H9 (cell line): ENCODE data around the gene RPIA. TPM values are rescaled to one million over a fixed set of nuclear protein-coding genes. Genes with fewer than 3 reads are reported as not detected.
A peak's percentile ranks its signal among the peaks of the same experiment; 100 is the strongest.

ENCODE experiments used
- DNase-seq: peaks from one replicate; pipeline ENCODE4 v3.0.0-alpha.2; 2017
- H2AFZ ChIP-seq: one replicate; pipeline ENCODE4 v1.6.1; 2013; ENCODE audit warnings: mild to moderate bottlenecking, low read length, control low read depth, moderate library complexity
- H2AK5ac ChIP-seq: 2 replicates; pipeline ENCODE4 v1.6.1; 2013; ENCODE audit warnings: low read length, control low read depth, mixed read lengths; ENCODE audit not compliant: insufficient read length
- H2BK120ac ChIP-seq: one replicate; pipeline ENCODE4 v1.6.1; 2013; ENCODE audit warnings: low read depth, mild to moderate bottlenecking, low read length, control low read depth, inconsistent platforms; ENCODE audit not compliant: poor library complexity, severe bottlenecking
- H2BK12ac ChIP-seq: 2 replicates; pipeline ENCODE4 v1.6.1; 2013; ENCODE audit warnings: low read length, control low read depth, mixed read lengths, low read depth; ENCODE audit not compliant: insufficient read length
- H2BK15ac ChIP-seq: 2 replicates; pipeline ENCODE4 v1.6.1; 2013; ENCODE audit warnings: low read depth, low read length, control low read depth
- H2BK20ac ChIP-seq: one replicate; pipeline ENCODE4 v1.6.1; 2013; ENCODE audit warnings: low read depth, mild to moderate bottlenecking, low read length, control low read depth, inconsistent platforms; ENCODE audit not compliant: poor library complexity, severe bottlenecking
- H2BK5ac ChIP-seq: 2 replicates; pipeline ENCODE4 v1.6.1; 2013; ENCODE audit warnings: low read length, control low read depth, mixed read lengths; ENCODE audit not compliant: insufficient read length
- H3K14ac ChIP-seq: 2 replicates; pipeline ENCODE4 v1.6.1; 2013; ENCODE audit warnings: low read length, control low read depth; ENCODE audit not compliant: insufficient read depth
- H3K18ac ChIP-seq: 2 replicates; pipeline ENCODE4 v1.6.1; 2013; ENCODE audit warnings: low read depth, mild to moderate bottlenecking, mixed read lengths, low read length, control low read depth; ENCODE audit not compliant: insufficient read length
- H3K23ac ChIP-seq: 2 replicates; pipeline ENCODE4 v1.6.1; 2013; ENCODE audit warnings: low read length, control low read depth, mixed read lengths, low read depth; ENCODE audit not compliant: insufficient read length
- H3K23me2 ChIP-seq: 2 replicates; pipeline ENCODE4 v1.6.1; 2013; ENCODE audit warnings: low read depth, mild to moderate bottlenecking, mixed read lengths, low read length, control low read depth; ENCODE audit not compliant: insufficient read length, poor library complexity, severe bottlenecking
- H3K27ac ChIP-seq: 2 replicates; pipeline ENCODE4 v1.5.1; 2013; ENCODE audit warnings: low read length, control low read depth, mixed read lengths, low read depth; ENCODE audit not compliant: insufficient read length
- H3K27me3 ChIP-seq: 2 replicates; pipeline ENCODE4 v1.6.1; 2013; ENCODE audit warnings: low read length, control low read depth, inconsistent platforms; ENCODE audit not compliant: insufficient read depth
- H3K4ac ChIP-seq: 2 replicates; pipeline ENCODE4 v1.6.1; 2013; ENCODE audit warnings: low read depth, mild to moderate bottlenecking, control low read depth, inconsistent platforms, low read length, moderate library complexity
- H3K4me1 ChIP-seq: 2 replicates; pipeline ENCODE4 v1.6.1; 2013; ENCODE audit warnings: low read length, control low read depth, inconsistent platforms; ENCODE audit not compliant: insufficient read depth
- H3K4me2 ChIP-seq: 2 replicates; pipeline ENCODE4 v1.6.1; 2013; ENCODE audit warnings: low read length, control low read depth, mixed read lengths; ENCODE audit not compliant: insufficient read length, insufficient read depth
- H3K56ac ChIP-seq: 2 replicates; pipeline ENCODE4 v1.6.1; 2013; ENCODE audit warnings: low read depth, mild to moderate bottlenecking, mixed read lengths, low read length, control low read depth; ENCODE audit not compliant: insufficient read length
- H3K79me1 ChIP-seq: 2 replicates; pipeline ENCODE4 v1.6.1; 2013; ENCODE audit warnings: low read depth, mild to moderate bottlenecking, moderate library complexity, low read length, control low read depth, inconsistent platforms; ENCODE audit not compliant: insufficient read depth, poor library complexity, severe bottlenecking
- H3K79me2 ChIP-seq: 2 replicates; pipeline ENCODE4 v1.6.1; 2013; ENCODE audit warnings: low read length, control low read depth, inconsistent platforms; ENCODE audit not compliant: insufficient read depth
- H3K9ac ChIP-seq: 2 replicates; pipeline ENCODE4 v1.6.1; 2013; ENCODE audit warnings: low read length, control low read depth, mixed read lengths; ENCODE audit not compliant: insufficient read length; ENCODE audit errors: extremely low read depth
- H3K9me3 ChIP-seq: one replicate; pipeline ENCODE4 v1.6.1; 2013; ENCODE audit warnings: low read depth, low read length, inconsistent platforms; ENCODE audit not compliant: control insufficient read depth
- H3T11ph ChIP-seq: one replicate; pipeline ENCODE4 v1.6.1; 2013; ENCODE audit warnings: mild to moderate bottlenecking, low read length, control low read depth, inconsistent platforms
- H4K20me1 ChIP-seq: one replicate; pipeline ENCODE4 v1.6.1; 2013; ENCODE audit not compliant: control insufficient read depth, insufficient read length, insufficient read depth
- H4K5ac ChIP-seq: 2 replicates; pipeline ENCODE4 v1.6.1; 2013; ENCODE audit warnings: low read depth, mild to moderate bottlenecking, mixed read lengths, low read length, control low read depth; ENCODE audit not compliant: insufficient read length
- H4K8ac ChIP-seq: replicated peaks from 2 replicates; pipeline ENCODE4 v1.6.1; 2013; ENCODE audit warnings: low read length, control low read depth, mixed read lengths, low read depth; ENCODE audit not compliant: insufficient read length
- H4K91ac ChIP-seq: 2 replicates; pipeline ENCODE4 v1.6.1; 2013; ENCODE audit warnings: low read depth, mild to moderate bottlenecking, moderate library complexity, mixed read lengths, low read length, control low read depth; ENCODE audit not compliant: insufficient read length
- H3K27ac Mint-ChIP-seq, 3 experiments: 2 replicates in 2 of 3; 3 replicates in 1 of 3; pipeline ENCODE4 v1.8.0; 2020 to 2021; ENCODE audit warnings: mixed read lengths in 3 of 3, mild to moderate bottlenecking in 1 of 3, moderate library complexity in 1 of 3
- H3K27me3 Mint-ChIP-seq: 2 replicates; pipeline ENCODE4 v1.8.0; 2021; ENCODE audit warnings: low read depth, mild to moderate bottlenecking, moderate library complexity, mixed read lengths
- H3K36me3 Mint-ChIP-seq, 3 experiments: 2 replicates in 2 of 3; 3 replicates in 1 of 3; pipeline ENCODE4 v1.8.0; 2020 to 2021; ENCODE audit warnings: low read depth in 3 of 3, mixed read lengths in 3 of 3; ENCODE audit not compliant: insufficient read depth in 1 of 3
- H3K4me1 Mint-ChIP-seq, 2 experiments: 2 replicates each; pipeline ENCODE4 v1.8.0; 2020; ENCODE audit warnings: mixed read lengths in 2 of 2
- H3K4me3 Mint-ChIP-seq, 2 experiments: 2 replicates in 1 of 2; 3 replicates in 1 of 2; pipeline ENCODE4 v1.8.0; 2020 to 2021; ENCODE audit warnings: mild to moderate bottlenecking in 2 of 2, mixed read lengths in 2 of 2, moderate library complexity in 1 of 2
- H3K9me3 Mint-ChIP-seq, 2 experiments: 2 replicates in 1 of 2; 3 replicates in 1 of 2; pipeline ENCODE4 v1.8.0; 2020; ENCODE audit warnings: mild to moderate bottlenecking in 2 of 2, mixed read lengths in 2 of 2, moderate library complexity in 1 of 2
- WGBS: extraction: QIAGEN DNeasy Blood & Tissue Kit; methylation state at CpG from one replicate; pipeline ENCODE4 v1.1.7; 2013; ENCODE audit warnings: missing lambda C conversion rate, low lambda C conversion rate, mixed read lengths; ENCODE audit not compliant: insufficient read length; ENCODE audit errors: extremely low coverage; 5-methylcytosine and 5-hydroxymethylcytosine counted together
- total RNA-seq: library from RNA; stranded (reverse); gene quantifications from 2 replicates; pipeline ENCODE4 v1.2.1, GENCODE V29; 2021
- TF ChIP-seq, protein P1 (sequence below): fragments of 200-600 bp; sonication (generic); conservative IDR thresholded peaks from 3 replicates; pipeline ENCODE4 v1.8.0; 2021; ENCODE audit warnings: antibody characterized with exemption, mild to moderate bottlenecking

RPIA gene
- total RNA-seq, 1 experiment from 2014 or later = 18.6 TPM

DNA sequence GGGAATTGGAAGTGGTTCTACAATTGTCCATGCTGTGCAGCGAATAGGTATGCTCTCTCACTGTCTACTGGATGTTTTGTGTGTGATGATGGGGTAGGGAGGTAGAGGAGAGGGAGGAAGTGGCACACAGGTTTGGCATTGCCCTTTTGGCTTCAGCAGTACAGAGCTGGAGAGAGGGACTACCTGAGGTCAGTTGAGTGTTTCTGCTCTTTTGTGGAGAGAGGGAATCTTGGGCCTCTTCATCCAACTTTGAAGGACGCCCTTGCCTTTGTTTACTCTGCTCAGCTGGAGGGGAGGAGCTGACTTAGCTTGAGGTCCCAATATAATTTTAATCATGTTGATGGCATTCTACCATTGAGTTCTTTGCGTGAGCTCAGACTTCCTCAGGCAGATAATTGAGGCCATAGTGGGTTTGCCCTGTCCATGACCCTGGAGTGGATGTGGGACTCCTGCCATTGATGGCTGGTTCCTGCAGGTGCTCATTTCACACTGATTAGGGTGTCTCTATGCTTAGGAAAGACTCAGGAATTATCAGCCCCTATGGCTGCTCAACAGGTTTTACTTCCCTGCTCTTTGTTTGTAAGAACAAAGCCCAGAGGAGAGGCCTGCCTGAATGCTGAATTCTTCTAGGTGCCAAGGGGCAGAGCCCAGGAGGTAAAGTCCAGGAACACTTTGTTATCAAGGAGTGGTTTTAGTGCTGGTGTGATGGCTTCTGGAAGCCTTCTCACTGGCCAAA, 7.2 kb downstream of the RPIA start:
- peaks cover 3% of the 10 kb centered on the region; the same call in 1 of the 2 replicates for H3K4me1 ChIP-seq
- no peak overlapping the region for H4K91ac ChIP-seq
- peak overlapping the region; percentile 20 for H3K4me2 ChIP-seq
- H3K79me2 ChIP-seq = peaks cover 12% of the 10 kb centered on the region; the same call in 1 of the 2 replicates
- H3K4me1 Mint-ChIP-seq = peaks cover 27 to 39% of the 10 kb centered on the region in 2 experiments
- no CpG with 5 or more reads among the region's 3 CpGs for WGBS
- H2BK5ac ChIP-seq = peak overlapping the region; percentile 8
- H2AFZ ChIP-seq = no peak overlapping the region
- no peak overlapping the region for H2AK5ac ChIP-seq
- no peak for DNase-seq
- no peak overlapping the region for H2BK12ac ChIP-seq
- H3K36me3 Mint-ChIP-seq = peaks cover 26 to 38% (median 28%) of the 10 kb centered on the region in 3 experiments
- no peak overlapping the region for H3K23ac ChIP-seq
- H2BK20ac ChIP-seq = no peak overlapping the region
- no peak overlapping the region for H2BK120ac ChIP-seq
- no peak overlapping the region for H3T11ph ChIP-seq
- peaks cover 1 to 2% of the 10 kb centered on the region in 2 experiments; a peak in 3 of 5 replicates for H3K9me3 Mint-ChIP-seq
- peaks cover 6% of the 10 kb centered on the region for H3K79me1 ChIP-seq
- no peak overlapping the region for H2BK15ac ChIP-seq
- no peak overlapping the region for H3K4ac ChIP-seq
- H3K9me3 ChIP-seq = no peaks in the 10 kb centered on the region
- peak overlapping the region in 2 of 3 experiments; percentile 7 to 73; a peak in 2 of 7 replicates for H3K27ac Mint-ChIP-seq
- H3K27me3 ChIP-seq = no peaks in the 10 kb centered on the region
- TF ChIP-seq, protein P1, sequence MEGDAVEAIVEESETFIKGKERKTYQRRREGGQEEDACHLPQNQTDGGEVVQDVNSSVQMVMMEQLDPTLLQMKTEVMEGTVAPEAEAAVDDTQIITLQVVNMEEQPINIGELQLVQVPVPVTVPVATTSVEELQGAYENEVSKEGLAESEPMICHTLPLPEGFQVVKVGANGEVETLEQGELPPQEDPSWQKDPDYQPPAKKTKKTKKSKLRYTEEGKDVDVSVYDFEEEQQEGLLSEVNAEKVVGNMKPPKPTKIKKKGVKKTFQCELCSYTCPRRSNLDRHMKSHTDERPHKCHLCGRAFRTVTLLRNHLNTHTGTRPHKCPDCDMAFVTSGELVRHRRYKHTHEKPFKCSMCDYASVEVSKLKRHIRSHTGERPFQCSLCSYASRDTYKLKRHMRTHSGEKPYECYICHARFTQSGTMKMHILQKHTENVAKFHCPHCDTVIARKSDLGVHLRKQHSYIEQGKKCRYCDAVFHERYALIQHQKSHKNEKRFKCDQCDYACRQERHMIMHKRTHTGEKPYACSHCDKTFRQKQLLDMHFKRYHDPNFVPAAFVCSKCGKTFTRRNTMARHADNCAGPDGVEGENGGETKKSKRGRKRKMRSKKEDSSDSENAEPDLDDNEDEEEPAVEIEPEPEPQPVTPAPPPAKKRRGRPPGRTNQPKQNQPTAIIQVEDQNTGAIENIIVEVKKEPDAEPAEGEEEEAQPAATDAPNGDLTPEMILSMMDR = no peak
- H3K18ac ChIP-seq = no peak overlapping the region
- H3K27ac ChIP-seq = no peak overlapping the region
- no peaks in the 10 kb centered on the region for H3K23me2 ChIP-seq
- no peak overlapping the region for H3K4me3 Mint-ChIP-seq
- no peak overlapping the region; the same call in 1 of the 2 replicates for H3K14ac ChIP-seq
- H3K27me3 Mint-ChIP-seq = no peaks in the 10 kb centered on the region
- no peak overlapping the region for H4K5ac ChIP-seq
- H4K8ac ChIP-seq = peak overlapping the region; percentile 50
- no peak overlapping the region for H3K9ac ChIP-seq
- no peak overlapping the region for H3K56ac ChIP-seq
- H4K20me1 ChIP-seq = no peaks in the 10 kb centered on the region
